ENCODE results near the gene DLL1.

The DLL1 gene

DNA sequence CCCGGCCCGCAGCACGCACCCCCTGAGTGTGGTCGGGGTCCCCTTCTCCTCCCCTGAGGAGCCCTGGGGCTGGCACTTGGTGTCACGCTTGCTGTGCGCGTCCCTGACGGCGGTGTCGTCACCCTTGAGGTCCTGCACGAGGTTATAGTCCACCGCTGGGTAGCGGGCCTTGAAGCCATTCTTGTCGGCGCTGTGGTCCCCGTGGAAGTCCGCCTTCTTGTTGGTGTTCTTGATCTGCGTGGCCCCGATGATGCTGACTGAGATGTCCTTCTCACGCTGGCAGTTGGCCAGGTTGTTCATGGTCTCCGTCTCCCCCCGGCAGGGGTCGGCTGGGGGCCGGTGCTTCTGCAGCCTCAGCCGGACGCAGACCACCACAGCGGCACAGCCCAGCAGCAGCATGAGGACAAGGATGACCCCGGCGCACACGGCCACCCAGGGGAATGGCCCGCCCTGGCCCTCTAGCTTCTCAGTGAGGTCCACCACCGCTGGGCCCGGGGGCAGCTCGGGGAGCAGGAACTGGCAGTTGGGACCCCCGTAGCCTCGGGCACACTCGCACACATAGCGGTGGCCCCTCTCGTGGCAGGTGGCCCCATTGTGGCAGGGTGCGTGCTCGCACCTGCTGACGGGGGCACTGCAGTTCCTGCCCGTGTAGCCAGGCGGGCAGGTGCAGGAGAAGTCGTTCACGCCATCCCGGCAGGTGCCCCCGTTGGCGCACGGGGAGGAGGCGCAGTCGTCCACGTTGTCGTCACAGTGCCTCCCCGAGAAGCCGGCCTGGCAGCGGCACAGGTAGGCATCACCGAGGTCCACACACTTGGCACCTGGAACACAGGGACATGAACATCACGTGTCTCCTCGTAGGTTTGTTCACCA lies 7.4 kb downstream of the DLL1 start:
- H3K4me1 ChIP-seq (ENCODE audit: low read length), result no peaks in the 10 kb centered on the region
- H4K20me1 ChIP-seq (ENCODE audit: insufficient read depth, low read length), result no peaks in the 10 kb centered on the region
- no peak overlapping the region for H3K9ac ChIP-seq (ENCODE audit: low read length)
- H2AFZ ChIP-seq (ENCODE audit: low read depth, low read length), result no peak overlapping the region
- TF ChIP-seq, protein P1, sequence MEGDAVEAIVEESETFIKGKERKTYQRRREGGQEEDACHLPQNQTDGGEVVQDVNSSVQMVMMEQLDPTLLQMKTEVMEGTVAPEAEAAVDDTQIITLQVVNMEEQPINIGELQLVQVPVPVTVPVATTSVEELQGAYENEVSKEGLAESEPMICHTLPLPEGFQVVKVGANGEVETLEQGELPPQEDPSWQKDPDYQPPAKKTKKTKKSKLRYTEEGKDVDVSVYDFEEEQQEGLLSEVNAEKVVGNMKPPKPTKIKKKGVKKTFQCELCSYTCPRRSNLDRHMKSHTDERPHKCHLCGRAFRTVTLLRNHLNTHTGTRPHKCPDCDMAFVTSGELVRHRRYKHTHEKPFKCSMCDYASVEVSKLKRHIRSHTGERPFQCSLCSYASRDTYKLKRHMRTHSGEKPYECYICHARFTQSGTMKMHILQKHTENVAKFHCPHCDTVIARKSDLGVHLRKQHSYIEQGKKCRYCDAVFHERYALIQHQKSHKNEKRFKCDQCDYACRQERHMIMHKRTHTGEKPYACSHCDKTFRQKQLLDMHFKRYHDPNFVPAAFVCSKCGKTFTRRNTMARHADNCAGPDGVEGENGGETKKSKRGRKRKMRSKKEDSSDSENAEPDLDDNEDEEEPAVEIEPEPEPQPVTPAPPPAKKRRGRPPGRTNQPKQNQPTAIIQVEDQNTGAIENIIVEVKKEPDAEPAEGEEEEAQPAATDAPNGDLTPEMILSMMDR (IDR thresholded peaks at IDR 0.05; ENCODE audit: low read depth, low read length), result no peak
- TF ChIP-seq EZH2phosphoT487 (IDR thresholded peaks at IDR 0.05; ENCODE audit: low read depth), result no peak
- H3K79me2 ChIP-seq (ENCODE audit: low read length), result no peaks in the 10 kb centered on the region
- no peaks in the 10 kb centered on the region for H3K36me3 ChIP-seq (replicated peaks; ENCODE audit: low read depth, low read length)
- no peaks in the 10 kb centered on the region for H3K27me3 ChIP-seq (ENCODE audit: low read depth, low read length)
- H3K4me2 ChIP-seq (ENCODE audit: low read length), result no peak overlapping the region
- no peaks in the 10 kb centered on the region for H3K9me3 ChIP-seq (ENCODE audit: insufficient read depth, low read length)
- no peak overlapping the region for H3K27ac ChIP-seq (ENCODE audit: low read length)
- H3K4me3 ChIP-seq (ENCODE audit: low read length), result no peak overlapping the region

DNA sequence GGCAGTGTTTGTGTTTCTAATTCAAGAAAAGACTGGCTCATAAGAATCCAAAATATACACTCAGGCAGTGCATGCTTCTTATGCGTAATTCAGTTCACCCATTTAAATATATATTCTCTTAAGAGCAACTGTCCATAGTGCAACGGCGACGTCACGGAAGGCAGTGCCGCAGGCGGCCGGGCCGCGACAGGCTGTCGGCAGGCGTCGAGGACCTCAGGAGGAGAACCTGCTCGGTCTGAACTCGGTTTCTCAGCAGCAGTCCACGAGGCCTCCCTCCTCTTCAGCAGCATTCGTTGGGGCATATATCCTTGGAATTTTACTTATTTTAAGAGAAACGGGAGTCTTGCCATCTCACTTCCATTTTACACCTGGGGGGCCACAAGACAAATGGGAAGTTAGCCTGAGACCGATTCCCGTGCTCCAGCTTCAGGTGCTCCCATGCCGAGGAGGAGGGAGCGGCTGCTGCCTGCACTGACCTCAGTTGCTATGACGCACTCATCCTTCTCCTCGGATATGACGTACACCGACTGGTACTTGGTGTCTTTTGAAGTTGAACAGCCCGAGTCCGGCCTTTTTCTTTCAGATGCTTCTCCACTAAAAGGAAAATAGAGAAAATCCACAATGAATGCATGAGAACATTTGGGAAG lies 8.2 kb downstream of the DLL1 start:
- H3K36me3 ChIP-seq (replicated peaks; ENCODE audit: low read depth, low read length), result no peaks in the 10 kb centered on the region
- no peak overlapping the region for H3K4me2 ChIP-seq (ENCODE audit: low read length)
- H3K9me3 ChIP-seq (ENCODE audit: insufficient read depth, low read length), result no peaks in the 10 kb centered on the region
- H3K27ac ChIP-seq (ENCODE audit: low read length), result no peak overlapping the region
- no peak overlapping the region for H3K9ac ChIP-seq (ENCODE audit: low read length)
- H3K4me3 ChIP-seq (ENCODE audit: low read length), result no peak overlapping the region
- H3K27me3 ChIP-seq (ENCODE audit: low read depth, low read length), result no peaks in the 10 kb centered on the region
- no peaks in the 10 kb centered on the region for H4K20me1 ChIP-seq (ENCODE audit: insufficient read depth, low read length)
- no peak overlapping the region for H2AFZ ChIP-seq (ENCODE audit: low read depth, low read length)
- H3K4me1 ChIP-seq (ENCODE audit: low read length), result no peaks in the 10 kb centered on the region
- H3K79me2 ChIP-seq (ENCODE audit: low read length), result no peaks in the 10 kb centered on the region
- TF ChIP-seq, protein P1 (IDR thresholded peaks at IDR 0.05; ENCODE audit: low read depth, low read length), result no peak
- TF ChIP-seq EZH2phosphoT487 (IDR thresholded peaks at IDR 0.05; ENCODE audit: low read depth), result no peak

DNA sequence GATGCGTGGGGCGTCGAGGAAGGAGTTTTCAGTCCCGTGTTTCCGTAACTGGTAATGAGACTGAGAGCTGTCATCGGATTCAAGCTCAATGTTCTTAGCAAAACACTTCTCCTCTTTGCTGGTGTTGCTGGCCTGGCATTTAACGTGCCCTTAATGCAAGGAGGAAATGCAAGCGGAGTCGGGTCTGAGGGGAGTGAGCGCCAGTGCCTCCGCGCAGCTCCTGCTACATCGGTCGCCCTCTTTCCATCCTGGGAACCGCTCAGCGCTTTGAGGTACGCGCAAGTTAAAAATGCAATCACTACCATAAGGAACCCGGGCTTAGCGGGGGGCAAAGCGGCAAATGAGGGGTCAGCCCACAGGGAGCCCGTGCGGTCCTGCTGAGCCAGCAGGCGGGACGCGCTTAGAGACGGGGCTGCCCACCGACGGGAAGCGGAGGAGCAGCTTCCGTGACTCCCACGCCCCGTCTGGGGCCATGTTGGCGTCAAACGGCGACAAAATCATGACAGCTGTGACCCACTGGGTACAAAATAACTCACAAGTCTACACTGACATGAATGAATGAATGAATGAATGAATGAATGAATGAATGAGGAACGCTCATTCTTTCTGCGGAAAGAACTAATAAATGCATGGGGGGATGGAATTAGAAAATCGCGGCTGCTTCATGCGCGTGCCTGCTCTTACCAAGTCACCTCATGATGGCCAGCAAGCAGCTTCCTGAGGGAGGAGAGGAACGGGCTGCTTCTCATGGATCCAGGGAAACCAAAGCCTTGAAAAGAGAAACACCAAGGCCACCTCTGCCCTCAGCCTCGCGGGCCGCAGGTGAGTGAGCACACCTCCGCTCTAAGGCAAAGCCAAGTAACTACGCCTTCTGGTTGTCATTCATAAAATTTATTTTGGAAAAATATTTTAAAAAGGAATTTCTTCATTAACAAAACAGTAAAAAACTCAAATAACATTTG lies 9.3 kb downstream of the DLL1 start:
- no peaks in the 10 kb centered on the region for H3K36me3 ChIP-seq (replicated peaks; ENCODE audit: low read depth, low read length)
- no peak overlapping the region for H3K9ac ChIP-seq (ENCODE audit: low read length)
- no peak for TF ChIP-seq EZH2phosphoT487 (IDR thresholded peaks at IDR 0.05; ENCODE audit: low read depth)
- TF ChIP-seq, protein P1 (IDR thresholded peaks at IDR 0.05; ENCODE audit: low read depth, low read length), result no peak
- H3K27ac ChIP-seq (ENCODE audit: low read length), result no peak overlapping the region
- H3K4me2 ChIP-seq (ENCODE audit: low read length), result no peak overlapping the region
- no peak overlapping the region for H3K4me3 ChIP-seq (ENCODE audit: low read length)
- H2AFZ ChIP-seq (ENCODE audit: low read depth, low read length), result no peak overlapping the region
- no peaks in the 10 kb centered on the region for H3K9me3 ChIP-seq (ENCODE audit: insufficient read depth, low read length)
- no peaks in the 10 kb centered on the region for H4K20me1 ChIP-seq (ENCODE audit: insufficient read depth, low read length)
- no peaks in the 10 kb centered on the region for H3K4me1 ChIP-seq (ENCODE audit: low read length)
- H3K27me3 ChIP-seq (ENCODE audit: low read depth, low read length), result no peaks in the 10 kb centered on the region
- no peaks in the 10 kb centered on the region for H3K79me2 ChIP-seq (ENCODE audit: low read length)

All from OCI-LY3 (cell line).